DOHH2 (cell line): ENCODE results near the gene EBF3.

Experiments used
- H3F3A ChIP-seq: fragments of 200-600 bp; sonication (generic), shearing (Covaris generic); 2 replicates; pipeline ENCODE4 v1.6.0; 2016; ENCODE audit warnings: antibody characterized with exemption, mild to moderate bottlenecking; ENCODE audit not compliant: control insufficient read depth, insufficient read depth
- H3K27ac ChIP-seq: fragments of 200-600 bp; sonication (generic); 2 replicates; pipeline ENCODE4 v1.5.1; 2014; ENCODE audit warnings: low read depth, mild to moderate bottlenecking, low read length, moderate library complexity
- H3K27me3 ChIP-seq: fragments of 200-600 bp; sonication (generic); 2 replicates; pipeline ENCODE4 v1.6.1; 2014; ENCODE audit warnings: mild to moderate bottlenecking, low read length, mixed read lengths; ENCODE audit not compliant: control insufficient read depth
- H3K36me3 ChIP-seq: fragments of 200-600 bp; sonication (generic); 2 replicates; pipeline ENCODE4 v1.6.1; 2014; ENCODE audit warnings: mild to moderate bottlenecking, low read length, moderate library complexity, mixed read lengths; ENCODE audit not compliant: control insufficient read depth
- H3K4me1 ChIP-seq: fragments of 200-600 bp; sonication (generic); 2 replicates; pipeline ENCODE4 v1.6.1; 2014; ENCODE audit warnings: mild to moderate bottlenecking, low read length, mixed read lengths; ENCODE audit not compliant: control insufficient read depth
- H3K4me2 ChIP-seq: fragments of 200-600 bp; sonication (generic); 2 replicates; pipeline ENCODE4 v1.6.0; 2014; ENCODE audit warnings: mild to moderate bottlenecking, low read length, moderate library complexity
- H3K4me3 ChIP-seq: fragments of 200-600 bp; sonication (generic); 2 replicates; pipeline ENCODE4 v1.5.1; 2014; ENCODE audit warnings: mild to moderate bottlenecking, low read length, mixed read lengths
- H3K79me2 ChIP-seq: fragments of 200-600 bp; sonication (generic); 2 replicates; pipeline ENCODE4 v1.6.1; 2014; ENCODE audit warnings: mild to moderate bottlenecking, low read length, mixed read lengths; ENCODE audit not compliant: control insufficient read depth
- H3K9me2 ChIP-seq: fragments of 200-600 bp; sonication (generic); replicated peaks from 2 replicates; pipeline ENCODE4 v1.6.1; 2014; ENCODE audit warnings: mild to moderate bottlenecking, low read length, mixed read lengths; ENCODE audit not compliant: control insufficient read depth
- H3K9me3 ChIP-seq: fragments of 200-600 bp; sonication (generic); 2 replicates; pipeline ENCODE4 v1.6.1; 2014; ENCODE audit warnings: antibody characterized with exemption, low read length, mixed read lengths; ENCODE audit not compliant: control insufficient read depth, insufficient read depth
- H4K20me1 ChIP-seq: fragments of 200-600 bp; sonication (generic); 2 replicates; pipeline ENCODE4 v1.6.0; 2014; ENCODE audit warnings: low read depth, mild to moderate bottlenecking, antibody characterized with exemption, low read length, moderate library complexity; ENCODE audit not compliant: control insufficient read depth, insufficient read depth
- EZH2phosphoT487 ChIP-seq: fragments of 200-600 bp; sonication (generic); IDR thresholded peaks from 2 replicates; pipeline ENCODE4 v1.6.1; 2017; ENCODE audit warnings: borderline replicate concordance, mild to moderate bottlenecking, antibody characterized with exemption, low read length, moderate library complexity, mixed read lengths
- TF ChIP-seq, protein P1 (sequence below): fragments of 200-600 bp; sonication (generic); IDR thresholded peaks from one replicate; pipeline ENCODE4 v1.5.1; 2014; ENCODE audit warnings: antibody characterized with exemption, mild to moderate bottlenecking, low read depth, low read length; ENCODE audit not compliant: poor library complexity, severe bottlenecking

Gene EBF3

DNA sequence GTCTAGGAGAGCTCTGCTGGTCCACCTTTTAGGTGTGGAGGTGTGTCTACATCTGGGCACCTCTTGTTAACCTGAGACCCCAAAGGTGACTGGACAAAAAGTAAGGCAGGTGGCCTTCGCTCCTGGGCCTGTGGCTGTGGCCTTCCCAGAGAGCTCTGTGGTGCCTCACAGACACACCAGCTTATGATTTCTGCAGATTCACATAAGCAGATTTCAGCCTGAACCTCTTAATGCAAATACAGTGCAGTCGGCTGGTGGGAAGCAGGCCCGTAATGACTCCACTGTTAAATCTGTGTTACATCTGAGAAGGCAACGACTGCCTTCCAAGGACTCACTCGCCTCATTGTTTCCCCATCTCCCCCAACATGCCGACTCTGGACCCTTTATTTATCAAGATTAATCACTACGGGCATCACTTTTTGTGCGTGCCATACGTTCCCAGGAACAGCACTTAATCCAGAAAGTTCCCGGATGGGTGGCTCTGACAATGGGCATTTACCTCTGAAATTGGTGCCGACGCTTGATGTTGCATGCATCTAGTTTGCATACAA is 119.8 kb downstream of the EBF3 start:
- H3K9me2 ChIP-seq: no peaks in the 10 kb centered on the region
- H3K4me3 ChIP-seq: no peak overlapping the region
- no peaks in the 10 kb centered on the region for H3K4me1 ChIP-seq
- TF ChIP-seq EZH2phosphoT487: no peak
- TF ChIP-seq, protein P1, sequence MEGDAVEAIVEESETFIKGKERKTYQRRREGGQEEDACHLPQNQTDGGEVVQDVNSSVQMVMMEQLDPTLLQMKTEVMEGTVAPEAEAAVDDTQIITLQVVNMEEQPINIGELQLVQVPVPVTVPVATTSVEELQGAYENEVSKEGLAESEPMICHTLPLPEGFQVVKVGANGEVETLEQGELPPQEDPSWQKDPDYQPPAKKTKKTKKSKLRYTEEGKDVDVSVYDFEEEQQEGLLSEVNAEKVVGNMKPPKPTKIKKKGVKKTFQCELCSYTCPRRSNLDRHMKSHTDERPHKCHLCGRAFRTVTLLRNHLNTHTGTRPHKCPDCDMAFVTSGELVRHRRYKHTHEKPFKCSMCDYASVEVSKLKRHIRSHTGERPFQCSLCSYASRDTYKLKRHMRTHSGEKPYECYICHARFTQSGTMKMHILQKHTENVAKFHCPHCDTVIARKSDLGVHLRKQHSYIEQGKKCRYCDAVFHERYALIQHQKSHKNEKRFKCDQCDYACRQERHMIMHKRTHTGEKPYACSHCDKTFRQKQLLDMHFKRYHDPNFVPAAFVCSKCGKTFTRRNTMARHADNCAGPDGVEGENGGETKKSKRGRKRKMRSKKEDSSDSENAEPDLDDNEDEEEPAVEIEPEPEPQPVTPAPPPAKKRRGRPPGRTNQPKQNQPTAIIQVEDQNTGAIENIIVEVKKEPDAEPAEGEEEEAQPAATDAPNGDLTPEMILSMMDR: no peak
- H3K27me3 ChIP-seq: no peaks in the 10 kb centered on the region
- no peaks in the 10 kb centered on the region for H3K79me2 ChIP-seq
- H3K9me3 ChIP-seq: no peaks in the 10 kb centered on the region
- no peak overlapping the region for H3K27ac ChIP-seq
- H3F3A ChIP-seq: no peaks in the 10 kb centered on the region
- H3K4me2 ChIP-seq: no peak overlapping the region
- no peaks in the 10 kb centered on the region for H4K20me1 ChIP-seq
- H3K36me3 ChIP-seq: no peaks in the 10 kb centered on the region

DNA sequence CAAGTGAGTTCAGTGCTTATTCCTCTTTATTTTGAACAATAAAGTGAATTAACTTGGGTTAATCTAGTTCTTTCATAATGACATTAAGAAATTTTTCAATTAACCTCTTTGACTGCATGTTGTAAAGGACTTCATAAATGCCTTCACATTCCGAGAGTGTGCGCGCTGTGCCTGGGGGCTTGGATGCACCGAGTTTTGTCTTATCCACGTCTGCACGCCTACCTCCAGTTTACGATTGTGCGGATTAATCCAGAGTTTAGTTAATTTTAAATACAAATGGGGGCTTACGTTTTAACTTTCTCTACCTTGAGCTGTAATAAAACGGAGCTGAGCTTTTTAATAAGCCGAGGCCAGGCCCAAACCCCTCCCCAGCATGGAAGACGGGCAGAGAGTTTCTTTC is 120.4 kb downstream of the EBF3 start:
- H3K4me2 ChIP-seq: no peak overlapping the region
- TF ChIP-seq, protein P1: no peak
- TF ChIP-seq EZH2phosphoT487: no peak
- H3K27me3 ChIP-seq: no peaks in the 10 kb centered on the region
- H3K79me2 ChIP-seq: no peaks in the 10 kb centered on the region
- no peaks in the 10 kb centered on the region for H3K9me2 ChIP-seq
- H3K4me3 ChIP-seq: no peak overlapping the region
- H3F3A ChIP-seq: no peaks in the 10 kb centered on the region
- no peaks in the 10 kb centered on the region for H3K36me3 ChIP-seq
- H3K9me3 ChIP-seq: no peaks in the 10 kb centered on the region
- no peaks in the 10 kb centered on the region for H3K4me1 ChIP-seq
- no peaks in the 10 kb centered on the region for H4K20me1 ChIP-seq
- H3K27ac ChIP-seq: no peak overlapping the region

DNA sequence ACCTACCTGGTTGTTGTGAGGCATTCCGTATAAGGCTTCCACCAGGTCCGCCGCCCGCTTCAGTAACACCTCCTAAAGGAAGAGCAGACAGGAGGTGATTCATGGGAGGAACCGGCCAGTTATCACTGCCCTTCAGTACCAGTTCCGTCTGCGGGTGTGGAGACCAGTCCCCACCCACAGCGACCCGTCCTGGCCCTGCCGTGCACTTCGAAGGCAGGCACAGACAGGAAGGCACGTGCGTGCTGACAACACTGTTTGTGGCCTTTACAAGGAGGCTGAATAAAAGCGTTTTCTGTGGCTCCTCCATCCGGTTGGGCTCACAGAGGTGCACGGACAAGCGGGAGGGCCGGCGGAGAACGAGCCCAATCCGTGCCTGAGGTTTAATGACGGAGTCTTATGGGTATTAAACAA is 120.9 kb downstream of the EBF3 start:
- Histone ChIP-seq H3F3A (no peaks in the 10 kb centered on the region), H3K4me3 (no peak overlapping the region), H3K79me2 (no peaks in the 10 kb centered on the region), H3K4me2 (no peak overlapping the region), H3K9me2 (no peaks in the 10 kb centered on the region), H3K27ac (no peak overlapping the region), H4K20me1 (no peaks in the 10 kb centered on the region), H3K27me3 (no peaks in the 10 kb centered on the region), H3K4me1 (no peaks in the 10 kb centered on the region), H3K9me3 (no peaks in the 10 kb centered on the region), H3K36me3 (no peaks in the 10 kb centered on the region)
- TF ChIP-seq, protein P1: no peak
- TF ChIP-seq EZH2phosphoT487: no peak

DNA sequence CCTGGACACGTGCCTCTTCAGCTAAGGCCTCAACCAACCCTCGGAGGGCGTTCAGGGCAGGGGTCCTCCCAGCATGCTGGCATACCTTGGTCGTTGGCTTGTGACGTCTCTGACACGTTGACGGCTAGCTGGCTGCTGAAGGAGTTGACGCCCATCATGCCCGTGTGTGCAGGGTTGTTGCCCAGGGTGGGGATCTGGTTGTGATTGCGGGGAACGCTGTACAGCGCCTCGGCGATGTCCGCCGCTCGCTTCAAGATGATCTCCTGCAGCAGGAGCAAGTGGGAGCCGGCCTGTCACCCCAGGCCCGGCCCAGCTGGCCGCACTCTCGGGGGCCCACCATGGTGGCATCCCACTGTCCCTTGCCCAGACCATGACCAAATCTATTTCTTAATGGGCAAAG is 122.0 kb downstream of the EBF3 start:
- Histone ChIP-seq H3K9me3 (no peaks in the 10 kb centered on the region), H3K27ac (no peak overlapping the region)
- TF ChIP-seq, protein P1: no peak
- TF ChIP-seq EZH2phosphoT487: no peak

More for the DNA sequence above, 122.0 kb downstream of the EBF3 start:
- Histone ChIP-seq H3K9me2 (no peaks in the 10 kb centered on the region), H3K4me1 (no peaks in the 10 kb centered on the region), H3K79me2 (no peaks in the 10 kb centered on the region), H3K4me2 (no peak overlapping the region), H4K20me1 (no peaks in the 10 kb centered on the region), H3F3A (no peaks in the 10 kb centered on the region), H3K27me3 (no peaks in the 10 kb centered on the region), H3K4me3 (no peak overlapping the region), H3K36me3 (no peaks in the 10 kb centered on the region)
